IMR-90 (cell line): Measurements from ENCODE around the gene SLC13A5. TPM values are rescaled to one million over a fixed set of nuclear protein-coding genes. Genes with fewer than 3 reads are reported as not detected.

ENCODE experiments used
- ATAC-seq: fragments of 200-7000 bp; cut with Tn5 transposase; 2 replicates; pipeline ENCODE4 v1.9.1; 2020; ENCODE audit warnings: low read depth, mild to moderate bottlenecking, moderate library complexity
- BruUV-seq: library from RNA; stranded (reverse); fragments of 400-500 nt; replicated peaks from 2 replicates; lab custom pipeline; 2021; lab: Mats Ljungman, UMichigan
- CTCF ChIA-PET: fragments of 300-600 bp; formaldehyde crosslinking; extraction: SDS; loops from one replicate; lab custom pipeline; 2021; ENCODE audit warnings: antibody characterized with exemption; lab: Yijun Ruan, JAX
- POLR2A ChIA-PET: fragments of 300-600 bp; sonication (Branson Sonifier 250); formaldehyde crosslinking; loops from one replicate; lab custom pipeline; 2022; ENCODE audit warnings: antibody characterized with exemption; ENCODE audit not compliant: unreplicated experiment; lab: Charles Lee
- DNase-seq: peaks from one replicate; pipeline ENCODE4 v3.0.0; 2013
- H2AFZ ChIP-seq: replicated peaks from 2 replicates; pipeline ENCODE3; 2013; ENCODE audit warnings: low read length, mild to moderate bottlenecking; ENCODE audit not compliant: poor library complexity
- H2AK5ac ChIP-seq: 2 replicates; pipeline ENCODE4 v1.6.1; 2013; ENCODE audit warnings: low read depth, low read length, inconsistent platforms
- H2AK9ac ChIP-seq: replicated peaks from 2 replicates; pipeline ENCODE3; 2013; ENCODE audit warnings: mild to moderate bottlenecking, low read depth, low read length, moderate library complexity; ENCODE audit not compliant: poor library complexity
- H2BK120ac ChIP-seq: 2 replicates; pipeline ENCODE4 v1.6.1; 2013; ENCODE audit warnings: low read depth, low read length, inconsistent platforms
- H2BK15ac ChIP-seq: 3 replicates; pipeline ENCODE4 v1.6.1; 2013; ENCODE audit warnings: low read depth, low read length, inconsistent platforms
- H2BK20ac ChIP-seq: 2 replicates; pipeline ENCODE4 v1.6.1; 2013; ENCODE audit warnings: low read depth, mild to moderate bottlenecking, inconsistent platforms, low read length, moderate library complexity
- H2BK5ac ChIP-seq: 2 replicates; pipeline ENCODE4 v1.6.1; 2013; ENCODE audit warnings: mild to moderate bottlenecking, low read depth, low read length, inconsistent platforms; ENCODE audit not compliant: poor library complexity, severe bottlenecking
- H3K14ac ChIP-seq: replicated peaks from 2 replicates; pipeline ENCODE4 v1.6.1; 2013; ENCODE audit warnings: low read depth, low read length, inconsistent platforms
- H3K18ac ChIP-seq: 2 replicates; pipeline ENCODE4 v1.6.1; 2013; ENCODE audit warnings: low read depth, low read length, control low read depth
- H3K23ac ChIP-seq: 2 replicates; pipeline ENCODE4 v1.6.1; 2013; ENCODE audit warnings: low read depth, low read length, inconsistent platforms
- H3K27ac ChIP-seq: 2 replicates; pipeline ENCODE4 v1.5.1; 2013; ENCODE audit warnings: mild to moderate bottlenecking, control low read depth, low read length; ENCODE audit not compliant: insufficient read depth
- H3K27me3 ChIP-seq: 2 replicates; pipeline ENCODE4 v1.6.1; 2013; ENCODE audit warnings: low read length; ENCODE audit not compliant: control insufficient read depth, insufficient read depth
- H3K36me3 ChIP-seq: 2 replicates; pipeline ENCODE4 v1.6.1; 2013; ENCODE audit warnings: low read length, mixed read lengths; ENCODE audit not compliant: control insufficient read depth, insufficient read depth
- H3K4ac ChIP-seq: 2 replicates; pipeline ENCODE4 v1.6.1; 2013; ENCODE audit warnings: low read depth, low read length, inconsistent platforms
- H3K4me1 ChIP-seq: 2 replicates; pipeline ENCODE4 v1.6.1; 2013; ENCODE audit warnings: low read length, mixed read lengths; ENCODE audit not compliant: control insufficient read depth, insufficient read depth
- H3K4me2 ChIP-seq: 2 replicates; pipeline ENCODE4 v1.6.1; 2013; ENCODE audit warnings: low read depth, mild to moderate bottlenecking, control low read depth, low read length, moderate library complexity
- H3K4me3 ChIP-seq: 2 replicates; pipeline ENCODE4 v1.5.1; 2013; ENCODE audit warnings: low read depth, mild to moderate bottlenecking, control low read depth, low read length, moderate library complexity; ENCODE audit not compliant: insufficient read depth
- H3K56ac ChIP-seq: 2 replicates; pipeline ENCODE4 v1.6.1; 2013; ENCODE audit warnings: low read length, inconsistent platforms; ENCODE audit not compliant: insufficient read depth; ENCODE audit errors: extremely low read depth
- H3K79me1 ChIP-seq, 2 experiments: 2 replicates each; pipeline ENCODE4 v1.6.1; 2013; ENCODE audit warnings: low read length in 2 of 2, inconsistent platforms in 1 of 2, low read depth in 1 of 2
- H3K9ac ChIP-seq: 2 replicates; pipeline ENCODE4 v1.6.1; 2013; ENCODE audit warnings: low read depth, low read length, control low read depth
- H3K9me1 ChIP-seq: 2 replicates; pipeline ENCODE4 v1.6.1; 2013; ENCODE audit warnings: low read length, inconsistent platforms; ENCODE audit not compliant: insufficient read depth
- H3K9me3 ChIP-seq: 2 replicates; pipeline ENCODE4 v1.6.1; 2013; ENCODE audit warnings: low read length; ENCODE audit not compliant: control insufficient read depth, insufficient read depth
- H4K20me1 ChIP-seq: 2 replicates; pipeline ENCODE4 v1.6.1; 2013; ENCODE audit warnings: low read length, inconsistent platforms; ENCODE audit not compliant: insufficient read depth
- H4K5ac ChIP-seq: 2 replicates; pipeline ENCODE4 v1.6.1; 2013; ENCODE audit warnings: mild to moderate bottlenecking, low read depth, low read length, control low read depth
- H4K8ac ChIP-seq, 2 experiments: 2 replicates each; pipeline ENCODE4 v1.6.1; 2013; ENCODE audit warnings: low read depth in 2 of 2, low read length in 2 of 2, control low read depth in 1 of 2, inconsistent platforms in 1 of 2
- H4K91ac ChIP-seq: 2 replicates; pipeline ENCODE4 v1.6.1; 2013; ENCODE audit warnings: low read depth, low read length, inconsistent platforms; ENCODE audit not compliant: insufficient read depth
- BHLHE40 ChIP-seq: fragments of 150-350 bp; IDR thresholded peaks from 2 replicates; pipeline ENCODE4 v1.6.1; 2016; ENCODE audit warnings: mild to moderate bottlenecking, low read depth, low read length
- NFE2L2 ChIP-seq: fragments of 150-350 bp; IDR thresholded peaks from 2 replicates; pipeline ENCODE4 v1.6.1; 2016; ENCODE audit warnings: low read depth, mild to moderate bottlenecking, low read length
- WGBS, 2 experiments: methylation state at CpG; one replicate each; pipeline versions ENCODE4 v1.1.5 to v1.1.7; 2013; ENCODE audit warnings: missing lambda C conversion rate in 2 of 2; ENCODE audit not compliant: insufficient read length in 1 of 2; ENCODE audit errors: extremely low coverage in 2 of 2; 5-methylcytosine and 5-hydroxymethylcytosine counted together
- dilution Hi-C: fragments of 300-500 bp; cut with HindIII; formaldehyde crosslinking; loops from one replicate; pipeline ENCODE4 v1.14.3; 2018; ENCODE audit warnings: low sequenced_read_pairs; ENCODE audit not compliant: unreplicated experiment
- in situ Hi-C: fragments of 300-500 bp; cut with MboI; formaldehyde crosslinking; loops from 3 replicates; pipeline ENCODE4 v1.14.3; 2019; ENCODE audit warnings: low sequenced_read_pairs, inconsistent platforms, mixed read lengths
- intact Hi-C: fragments of 100-400 bp; cut with micrococcal nuclease; formaldehyde crosslinking; loops from 2 replicates; pipeline ENCODE4 v1.10.0; 2022
- polyA plus RNA-seq, 3 experiments: library from polyadenylated mRNA; depleted of rRNA; stranded (reverse); fragments of >200 nt; gene quantifications; 2 replicates each; pipeline ENCODE4 v1.2.3, GENCODE V29; 2012; ENCODE audit warnings: low replicate concordance in 1 of 3
- total RNA-seq: library from RNA; depleted of rRNA; stranded (reverse); fragments of >200 nt; gene quantifications from 2 replicates; pipeline ENCODE4 v1.2.3, GENCODE V29; 2012
- TF ChIP-seq, protein P1 (sequence below): conservative IDR thresholded peaks from 2 replicates; pipeline ENCODE4 v1.5.1; 2012; ENCODE audit warnings: mild to moderate bottlenecking, low read depth, low read length, improper control_type of control experiment
- TF ChIP-seq, protein P2 (sequence below): fragments of 150-350 bp; IDR thresholded peaks from 2 replicates; pipeline ENCODE4 v1.6.1; 2017; ENCODE audit warnings: mild to moderate bottlenecking, antibody characterized with exemption, low read length, low read depth

Gene SLC13A5
- total and polyA plus RNA-seq, 2 of the 4 experiments (the other 2 are of a cell fraction): not detected

- Histone ChIP-seq H2AK5ac (no peak overlapping the region), H3K9me3 (no peaks in the 10 kb centered on the region), H4K91ac (no peak overlapping the region), H3K79me1 (no peaks in the 10 kb centered on the region), H3K14ac (no peak overlapping the region), H3K9me1 (no peaks in the 10 kb centered on the region), H2BK20ac (no peak overlapping the region), H3K4me2 (no peak overlapping the region), H3K27me3 (peaks cover 7% of the 10 kb centered on the region; the same call in 1 of the 2 replicates), H2AFZ (no peak overlapping the region), H2BK5ac (no peak overlapping the region), H3K4ac (no peak overlapping the region), H3K4me3 (no peak overlapping the region), H3K27ac (no peak overlapping the region), H2AK9ac (no peak overlapping the region), H3K36me3 (no peaks in the 10 kb centered on the region), H2BK120ac (no peak overlapping the region), H3K23ac (no peak overlapping the region), H3K4me1 (no peaks in the 10 kb centered on the region), H3K56ac (no peak overlapping the region), H3K18ac (no peak overlapping the region), H2BK15ac (no peak overlapping the region), H4K5ac (no peak overlapping the region), H4K8ac (no peak overlapping the region), H4K20me1 (no peaks in the 10 kb centered on the region), H3K9ac (no peak overlapping the region)
- in situ Hi-C loops: no loop called here
- BruUV-seq: no TSS peak
- intact Hi-C loops: no loop called here
- TF ChIP-seq, protein P1, sequence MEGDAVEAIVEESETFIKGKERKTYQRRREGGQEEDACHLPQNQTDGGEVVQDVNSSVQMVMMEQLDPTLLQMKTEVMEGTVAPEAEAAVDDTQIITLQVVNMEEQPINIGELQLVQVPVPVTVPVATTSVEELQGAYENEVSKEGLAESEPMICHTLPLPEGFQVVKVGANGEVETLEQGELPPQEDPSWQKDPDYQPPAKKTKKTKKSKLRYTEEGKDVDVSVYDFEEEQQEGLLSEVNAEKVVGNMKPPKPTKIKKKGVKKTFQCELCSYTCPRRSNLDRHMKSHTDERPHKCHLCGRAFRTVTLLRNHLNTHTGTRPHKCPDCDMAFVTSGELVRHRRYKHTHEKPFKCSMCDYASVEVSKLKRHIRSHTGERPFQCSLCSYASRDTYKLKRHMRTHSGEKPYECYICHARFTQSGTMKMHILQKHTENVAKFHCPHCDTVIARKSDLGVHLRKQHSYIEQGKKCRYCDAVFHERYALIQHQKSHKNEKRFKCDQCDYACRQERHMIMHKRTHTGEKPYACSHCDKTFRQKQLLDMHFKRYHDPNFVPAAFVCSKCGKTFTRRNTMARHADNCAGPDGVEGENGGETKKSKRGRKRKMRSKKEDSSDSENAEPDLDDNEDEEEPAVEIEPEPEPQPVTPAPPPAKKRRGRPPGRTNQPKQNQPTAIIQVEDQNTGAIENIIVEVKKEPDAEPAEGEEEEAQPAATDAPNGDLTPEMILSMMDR: no peak
- TF ChIP-seq NFE2L2 (no peak), BHLHE40 (no peak)
- TF ChIP-seq, protein P2, sequence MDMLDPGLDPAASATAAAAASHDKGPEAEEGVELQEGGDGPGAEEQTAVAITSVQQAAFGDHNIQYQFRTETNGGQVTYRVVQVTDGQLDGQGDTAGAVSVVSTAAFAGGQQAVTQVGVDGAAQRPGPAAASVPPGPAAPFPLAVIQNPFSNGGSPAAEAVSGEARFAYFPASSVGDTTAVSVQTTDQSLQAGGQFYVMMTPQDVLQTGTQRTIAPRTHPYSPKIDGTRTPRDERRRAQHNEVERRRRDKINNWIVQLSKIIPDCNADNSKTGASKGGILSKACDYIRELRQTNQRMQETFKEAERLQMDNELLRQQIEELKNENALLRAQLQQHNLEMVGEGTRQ: no peak
- ChIA-PET POLR2A (no interaction called here), CTCF (interaction anchor here (0.6 kb wide), 1 partner anchor 141 kb away, joined by 3 read pairs; no protein-coding TSS in a partner anchor)
- 41% methylated on average over 12 of the region's 16 CpGs; no CpG with 5 or more reads in 1 of the 2 experiments for WGBS, 2 experiments
- no peak for DNase-seq
- no peak for ATAC-seq
- dilution Hi-C loops: no loop called here
Observed at GRCh38 chr17:6699997-6700947, 12.9 kb downstream of the SLC13A5 start.
